OCI-M1 (cell line): Measurements from ENCODE around the gene ASF1A.

ENCODE experiments used
- DNase-seq: peaks from one replicate; lab custom pipeline; 2025; lab: John Stamatoyannopoulos, UW

The ASF1A gene

GRCh38 chr6:118913161-118913560 is 19.2 kb downstream of the ASF1A start:
- DNase-seq: no peak

GRCh38 chr6:118914598-118914997 is 20.6 kb downstream of the ASF1A start:
- no peak for DNase-seq

- no peak for DNase-seq
These were observed 23.8 kb downstream of the ASF1A start for GRCh38 chr6:118917546-118918328.

DNA sequence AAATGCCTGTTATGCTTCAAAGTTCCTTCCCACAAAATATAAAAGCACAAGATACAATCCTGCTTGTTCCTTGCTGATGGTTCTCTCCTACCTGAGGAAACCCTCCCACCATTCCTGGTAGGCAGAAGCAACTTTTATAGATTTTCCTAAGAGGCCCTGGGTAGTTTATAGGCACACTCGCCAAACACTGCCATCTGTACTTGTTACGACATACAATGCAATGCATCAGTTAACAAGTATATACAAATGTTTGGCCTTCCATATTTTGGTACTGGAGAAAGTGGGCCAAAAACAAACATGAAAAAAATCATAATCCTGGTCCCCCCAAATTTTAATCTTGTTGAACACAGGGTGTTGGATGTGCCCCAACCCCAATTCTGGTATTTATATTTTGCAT is 24.4 kb downstream of the ASF1A start:
- no peak for DNase-seq

DNA sequence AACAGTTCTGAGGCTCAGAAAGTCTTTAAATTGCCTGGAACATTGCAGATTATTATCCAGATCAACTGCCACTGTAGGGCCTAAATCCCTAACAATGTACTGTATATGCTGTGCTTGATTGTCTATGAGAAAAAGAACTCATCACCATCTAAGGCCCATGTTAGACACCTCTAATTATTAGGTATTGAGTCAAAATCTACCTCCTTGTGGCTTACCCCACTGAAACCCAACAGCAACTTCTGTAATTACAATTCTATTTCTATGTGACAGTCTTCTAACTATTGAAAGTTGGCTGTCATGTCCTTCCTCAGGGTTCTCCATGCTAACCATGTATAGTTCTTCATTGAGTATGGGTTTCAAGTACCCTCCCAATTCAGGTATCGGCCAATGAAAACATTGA is 27.1 kb downstream of the ASF1A start:
- DNase-seq: no peak

DNA sequence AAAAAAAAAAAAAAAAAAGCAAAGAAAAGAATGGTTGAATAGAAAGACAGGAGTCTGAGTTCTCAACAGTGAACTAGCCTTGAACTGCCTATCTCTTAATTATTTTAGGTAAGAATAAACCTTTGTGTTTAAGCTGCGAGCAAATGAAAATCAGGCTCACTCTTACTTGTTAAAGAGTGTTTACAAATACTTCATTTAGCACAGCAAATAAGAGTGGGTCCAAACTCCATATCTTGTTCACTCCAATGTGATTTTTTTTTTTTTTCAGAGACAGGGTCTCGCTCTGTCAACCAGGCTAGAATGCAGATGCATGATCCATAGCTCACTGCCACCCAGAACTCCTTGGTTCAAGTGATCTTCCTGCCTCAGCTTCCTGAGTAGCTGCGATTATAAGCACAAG is 29.1 kb downstream of the ASF1A start:
- DNase-seq: no peak

DNA sequence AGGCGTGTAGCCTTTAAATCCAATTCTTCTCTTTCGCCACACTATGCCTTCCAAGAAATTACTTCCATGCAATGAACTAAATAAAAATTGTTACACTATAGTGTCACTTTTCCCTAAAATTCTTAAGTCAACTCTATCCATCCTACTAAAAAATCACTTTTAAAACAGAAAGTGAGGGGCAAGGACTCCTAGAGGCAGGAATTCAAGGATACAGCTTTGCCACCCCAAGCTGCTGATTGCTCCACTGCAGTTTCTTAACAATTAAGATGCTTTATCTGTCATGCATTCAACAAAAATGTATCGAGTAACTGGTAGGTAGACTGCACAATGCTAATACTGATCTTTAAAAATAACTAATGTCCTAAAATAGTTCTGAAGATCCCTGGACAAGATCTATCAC is 36.7 kb downstream of the ASF1A start:
- no peak for DNase-seq

GRCh38 chr6:118931436-118931835 is 37.5 kb downstream of the ASF1A start:
- no peak for DNase-seq

DNA sequence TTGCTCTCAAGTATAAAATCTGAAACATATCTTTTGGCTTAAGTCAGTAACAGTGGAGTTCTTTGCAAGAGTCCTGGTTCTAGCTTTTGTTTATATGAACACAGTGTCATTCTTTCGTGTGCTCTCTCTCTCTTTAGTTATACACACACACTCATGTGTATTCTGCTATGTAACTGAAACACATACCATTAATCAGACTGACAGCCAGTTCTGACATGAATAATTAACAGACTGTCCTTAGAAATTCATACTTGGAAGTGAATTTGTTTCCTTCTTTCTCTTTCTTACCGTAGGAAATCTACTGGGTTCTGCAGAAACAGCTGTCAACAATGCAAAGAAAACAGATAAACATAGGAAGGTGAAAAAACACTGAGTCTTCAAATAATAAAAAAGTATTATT is 38.5 kb downstream of the ASF1A start:
- DNase-seq: no peak

DNA sequence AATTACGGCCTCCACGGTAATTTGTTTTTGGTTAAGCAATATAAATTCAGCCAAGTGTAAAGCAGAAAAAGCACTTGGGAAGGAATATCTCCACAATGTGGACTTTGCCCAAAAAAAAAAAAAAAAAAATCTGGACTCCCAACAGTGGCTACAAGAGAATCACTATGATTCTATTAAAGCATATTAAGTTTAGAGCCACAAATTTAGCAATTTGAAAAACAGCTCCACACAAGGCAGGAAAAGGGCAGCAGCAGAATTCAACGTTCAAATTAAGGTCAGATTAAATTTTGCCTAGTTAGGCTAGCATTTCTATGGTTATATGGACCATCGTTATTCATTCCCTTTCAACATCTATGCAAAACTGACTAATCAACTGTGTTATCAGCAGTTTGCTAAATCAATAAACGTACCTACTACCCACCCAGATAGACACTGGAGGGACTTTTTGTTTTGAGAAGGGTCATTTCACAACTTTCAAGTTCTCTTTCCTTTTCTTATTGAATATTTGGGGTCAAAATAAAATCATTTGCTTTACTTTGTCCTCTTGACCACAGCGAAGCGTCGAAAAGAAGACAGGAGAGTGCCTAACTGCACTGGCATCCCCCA is 40.0 kb downstream of the ASF1A start:
- DNase-seq: no peak

GRCh38 chr6:118934461-118935330 is 40.7 kb downstream of the ASF1A start, which contains the start of gene MCM9:
TSS of gene MCM9 (minus strand) at chr6:118935159. CDS start at chr6:118931723, 3,436 bp downstream.
- DNase-seq: peak; percentile 98

DNA sequence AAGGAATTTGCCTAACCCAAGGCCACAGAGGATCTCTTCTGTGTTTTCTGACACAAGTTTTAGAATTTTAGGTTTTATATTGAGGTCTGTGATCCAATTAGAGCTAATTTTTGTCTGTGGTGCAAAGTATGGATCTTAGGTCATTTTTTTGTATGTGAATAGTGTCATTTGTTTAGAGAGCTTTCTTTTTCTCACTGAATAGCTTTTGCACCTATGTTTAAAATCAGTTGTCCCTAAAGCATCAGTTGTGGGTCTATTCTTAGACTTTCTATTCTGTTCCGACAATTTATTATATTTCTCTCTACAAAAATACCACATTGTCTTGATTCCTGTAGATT is 41.3 kb downstream of the ASF1A start:
- no peak for DNase-seq

DNA sequence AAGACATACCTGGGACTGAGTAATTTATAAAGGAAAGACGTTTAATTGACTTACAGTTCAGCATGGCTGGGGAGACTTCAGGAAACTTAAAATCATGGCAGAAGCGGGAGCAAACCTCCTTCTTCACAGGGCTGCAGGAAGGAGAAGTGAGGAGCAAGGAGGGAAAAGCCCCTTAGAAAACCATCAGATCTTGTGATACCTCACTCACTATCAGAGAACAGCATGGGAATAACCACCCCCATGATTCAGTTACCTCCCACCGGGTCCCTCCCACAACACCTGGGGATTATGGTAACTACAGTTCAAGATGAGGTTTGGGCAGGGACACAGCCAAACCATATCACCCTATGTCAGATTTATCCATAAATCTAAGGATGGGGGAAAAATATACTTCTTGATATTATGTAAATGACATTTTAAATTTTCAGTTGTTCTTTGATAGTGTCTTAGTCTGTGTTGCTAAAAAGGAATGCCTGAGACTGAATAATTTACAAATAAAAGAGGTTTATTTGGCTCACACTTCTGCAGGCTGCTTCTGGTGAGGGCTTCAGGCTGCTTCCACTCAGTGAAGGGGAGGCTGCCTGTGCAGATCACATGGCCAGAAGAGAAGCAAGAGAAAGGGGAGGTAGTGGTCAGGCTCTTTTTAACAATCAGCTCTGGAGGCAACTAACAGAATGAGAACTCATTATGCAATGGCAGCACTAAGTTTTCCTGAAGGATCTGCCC is 42.2 kb downstream of the ASF1A start:
- peak; percentile 40 for DNase-seq

- DNase-seq: no peak
These were observed 45.7 kb downstream of the ASF1A start for GRCh38 chr6:118939683-118940082.

DNA sequence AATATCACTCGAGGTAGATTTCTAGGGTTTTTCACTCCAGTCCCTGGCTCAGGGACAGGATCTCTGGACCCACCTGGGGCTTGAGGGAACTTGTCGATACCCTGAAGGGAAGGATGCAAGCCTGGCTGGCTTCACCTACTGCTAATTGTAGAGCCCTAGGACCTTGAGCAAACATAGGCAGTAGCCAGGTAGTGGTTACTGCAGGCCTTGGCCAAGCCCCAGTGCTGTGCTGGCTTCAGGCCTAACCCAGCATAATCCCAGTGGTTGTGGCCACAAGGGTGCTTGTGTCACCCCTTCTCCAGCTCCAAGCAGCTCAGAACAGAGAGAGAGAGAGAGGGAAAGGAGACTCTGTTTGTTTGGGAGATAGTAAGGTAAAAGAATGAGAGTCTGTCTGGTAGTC is 46.8 kb downstream of the ASF1A start:
- DNase-seq: no peak

DNA sequence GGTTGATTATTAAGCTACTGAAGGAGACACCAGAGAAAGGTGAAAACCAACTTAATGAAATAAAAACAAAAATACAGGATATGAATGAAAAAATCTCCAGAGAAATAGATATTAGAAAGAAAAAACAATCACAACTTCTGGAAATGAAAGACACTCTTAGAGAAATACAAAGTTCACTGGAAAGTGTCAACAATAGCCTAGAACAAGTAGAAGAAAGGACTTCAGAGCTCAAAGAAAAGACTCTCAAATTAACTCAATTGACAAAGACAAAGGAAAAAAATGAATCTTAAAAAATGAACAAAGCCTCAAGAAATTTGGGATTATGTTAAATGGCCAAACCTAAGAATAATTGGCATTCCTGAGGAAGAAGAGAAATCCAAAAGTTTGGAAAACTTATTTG is 51.3 kb downstream of the ASF1A start:
- no peak for DNase-seq

GRCh38 chr6:118952683-118953082 is 58.7 kb downstream of the ASF1A start:
- no peak for DNase-seq

DNA sequence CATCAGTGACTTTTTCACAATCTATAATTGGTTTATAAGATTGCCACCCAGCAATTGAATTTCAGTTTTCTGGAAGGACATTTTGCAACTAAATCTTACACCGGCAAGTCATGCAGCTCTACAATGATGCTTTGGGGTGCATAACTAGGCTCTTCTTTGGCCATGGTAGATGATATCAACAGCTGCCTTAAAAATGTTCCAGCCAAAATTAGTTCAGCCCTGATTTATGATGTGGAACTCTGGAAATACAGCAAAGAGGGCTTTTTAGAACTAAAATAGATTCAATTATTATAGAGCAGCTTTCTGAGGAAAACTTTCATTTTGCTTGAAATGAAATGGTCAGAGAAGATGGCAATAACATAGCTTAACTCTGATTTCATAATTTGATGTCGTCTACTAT is 59.4 kb downstream of the ASF1A start:
- DNase-seq: no peak
